IPS-NIHi7 (cell line): ENCODE results near the gene ZBTB24.
"Not testable (repeated sequence)": the region's sequence is repeated elsewhere in the genome, so short reads cannot be mapped to it uniquely, and the experiment has no call there.

Source experiments
- DNase-seq: peaks from one replicate; pipeline ENCODE4 v3.0.0; 2012; ENCODE audit warnings: mixed read lengths; ENCODE audit errors: extremely low spot score

Gene ZBTB24

GRCh38 chr6:109482905-109483734 is at the start of gene ZBTB24:
Gene ZBTB24, minus strand, starts transcription at chr6:109483219. Its CDS starts 1,193 bp downstream, at chr6:109482026.
- peak; percentile 97 for DNase-seq

GRCh38 chr6:109531446-109531845 is 48.4 kb upstream of the ZBTB24 start:
- no peak for DNase-seq

- peak; percentile 70 for DNase-seq
These were observed 45.0 kb upstream of the ZBTB24 start for GRCh38 chr6:109527989-109528388.

GRCh38 chr6:109526905-109527628 is 44.0 kb upstream of the ZBTB24 start:
- peak; percentile 81 for DNase-seq

GRCh38 chr6:109524129-109524528 is 41.1 kb upstream of the ZBTB24 start:
- no peak for DNase-seq

- DNase-seq = no peak
These were observed 40.5 kb upstream of the ZBTB24 start for GRCh38 chr6:109523478-109523877.

DNA sequence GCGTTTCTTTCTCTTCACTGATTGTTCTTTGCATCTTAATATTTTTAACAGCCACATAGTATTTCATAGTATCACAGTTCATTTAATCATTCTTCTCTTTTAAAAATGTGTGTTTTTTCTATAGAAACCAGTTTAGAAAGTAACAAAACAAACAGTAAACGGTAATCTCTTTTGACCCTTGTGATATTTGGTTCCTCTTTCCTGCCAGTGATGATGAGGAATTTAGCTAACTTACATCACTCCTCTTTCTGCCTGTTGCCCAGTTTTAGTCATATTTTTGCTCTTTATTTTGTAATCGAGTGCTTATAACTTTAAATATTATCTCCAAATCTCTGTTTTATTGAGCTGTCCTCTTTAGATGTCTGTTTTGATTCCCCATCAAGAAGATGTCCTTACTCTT is 38.1 kb upstream of the ZBTB24 start:
- DNase-seq = no peak

GRCh38 chr6:109519647-109520046 is 36.6 kb upstream of the ZBTB24 start:
- DNase-seq = not testable (repeated sequence)

GRCh38 chr6:109516929-109517328 is 33.9 kb upstream of the ZBTB24 start:
- no peak for DNase-seq

- DNase-seq = no peak
These were observed 32.9 kb upstream of the ZBTB24 start for GRCh38 chr6:109515781-109516409.

GRCh38 chr6:109514946-109515345 is 31.9 kb upstream of the ZBTB24 start:
- DNase-seq = no peak

- no peak for DNase-seq
These were observed 30.6 kb upstream of the ZBTB24 start for GRCh38 chr6:109513571-109514071.

GRCh38 chr6:109512271-109512817 is 29.3 kb upstream of the ZBTB24 start:
- DNase-seq = no peak

GRCh38 chr6:109511832-109512231 is 28.8 kb upstream of the ZBTB24 start:
- DNase-seq = no peak

- DNase-seq = no peak
These were observed 27.3 kb upstream of the ZBTB24 start for GRCh38 chr6:109510358-109510757.

GRCh38 chr6:109508166-109508860 is 25.3 kb upstream of the ZBTB24 start:
- no peak for DNase-seq

GRCh38 chr6:109507490-109508072 is 24.6 kb upstream of the ZBTB24 start:
- DNase-seq = no peak

GRCh38 chr6:109506841-109507240 is 23.8 kb upstream of the ZBTB24 start:
- DNase-seq = no peak

GRCh38 chr6:109506314-109506713 is 23.3 kb upstream of the ZBTB24 start:
- DNase-seq = no peak

- DNase-seq = no peak
These were observed 20.6 kb upstream of the ZBTB24 start for GRCh38 chr6:109503327-109504224.
